Glomerular visceral epithelial cell (primary cell): Measurements from ENCODE around the gene ACTL9.

ENCODE experiments used
- DNase-seq: peaks from one replicate; pipeline ENCODE4 v3.0.0-alpha.2; 2016; ENCODE audit errors: extremely low spot score

The ACTL9 gene

GRCh38 chr19:8684001-8684902 is 14.3 kb downstream of the ACTL9 start:
- DNase-seq = no peak

GRCh38 chr19:8682931-8683330 is 15.7 kb downstream of the ACTL9 start:
- DNase-seq = no peak

GRCh38 chr19:8682472-8682871 is 16.1 kb downstream of the ACTL9 start:
- no peak for DNase-seq

- DNase-seq = no peak
Measured at GRCh38 chr19:8681345-8682029, 17.1 kb downstream of the ACTL9 start.

- DNase-seq = no peak
Measured at GRCh38 chr19:8680676-8681344, 17.8 kb downstream of the ACTL9 start.

- DNase-seq = no peak
Measured at GRCh38 chr19:8678244-8678807, 20.3 kb downstream of the ACTL9 start.

GRCh38 chr19:8675066-8675465 is 23.5 kb downstream of the ACTL9 start:
- DNase-seq = no peak

GRCh38 chr19:8673276-8673891 is 25.2 kb downstream of the ACTL9 start:
- DNase-seq = no peak

- no peak for DNase-seq
Measured at GRCh38 chr19:8666814-8667405, 31.7 kb downstream of the ACTL9 start.

- DNase-seq = no peak
Measured at GRCh38 chr19:8665468-8666213, 33.0 kb downstream of the ACTL9 start.

GRCh38 chr19:8664671-8665057 is 33.9 kb downstream of the ACTL9 start:
- no peak for DNase-seq

GRCh38 chr19:8663920-8664670 is 34.5 kb downstream of the ACTL9 start:
- DNase-seq = no peak

- no peak for DNase-seq
Measured at GRCh38 chr19:8662263-8662662, 36.3 kb downstream of the ACTL9 start.

GRCh38 chr19:8659905-8660304 is 38.7 kb downstream of the ACTL9 start:
- no peak for DNase-seq

- DNase-seq = no peak
Measured at GRCh38 chr19:8657869-8658268, 40.7 kb downstream of the ACTL9 start.

- no peak for DNase-seq
Measured at GRCh38 chr19:8655340-8655709, 43.3 kb downstream of the ACTL9 start.

GRCh38 chr19:8654591-8655339 is 43.8 kb downstream of the ACTL9 start:
- peak; percentile 17 for DNase-seq

GRCh38 chr19:8648240-8648639 is 50.4 kb downstream of the ACTL9 start:
- DNase-seq = no peak
